WTC11 (cell line): ENCODE data around the gene NSL1. TPM values are rescaled to one million over a fixed set of nuclear protein-coding genes. Genes with fewer than 3 reads are reported as not detected.

Experiments used
- ATAC-seq: fragments of 200-7000 bp; cut with Tn5 transposase; 2 replicates; pipeline ENCODE4 v1.10.0; 2021; ENCODE audit warnings: mild to moderate bottlenecking, moderate library complexity
- CTCF ChIA-PET: fragments of 300-600 bp; sonication (Branson Sonifier 250); formaldehyde crosslinking; loops from one replicate; lab custom pipeline; 2021; ENCODE audit warnings: antibody characterized with exemption; lab: Charles Lee
- POLR2A ChIA-PET: fragments of 350-600 bp; sonication (Branson Sonifier 250); formaldehyde crosslinking; loops from one replicate; lab custom pipeline; 2021; ENCODE audit warnings: antibody characterized with exemption; lab: Charles Lee
- DNase-seq: peaks from one replicate; pipeline ENCODE4 v3.0.0; 2021; ENCODE audit warnings: low spot score
- H3K27ac Mint-ChIP-seq: 2 replicates; pipeline ENCODE4 v1.8.0; 2021; ENCODE audit warnings: mixed read lengths
- H3K27me3 Mint-ChIP-seq: 2 replicates; pipeline ENCODE4 v1.8.0; 2021; ENCODE audit warnings: low read depth, mild to moderate bottlenecking, moderate library complexity, mixed read lengths
- H3K36me3 Mint-ChIP-seq: 2 replicates; pipeline ENCODE4 v1.8.0; 2021; ENCODE audit warnings: mixed read lengths
- H3K4me1 Mint-ChIP-seq: 2 replicates; pipeline ENCODE4 v1.8.0; 2022; ENCODE audit warnings: mixed read lengths
- H3K4me3 Mint-ChIP-seq: 2 replicates; pipeline ENCODE4 v1.8.0; 2021; ENCODE audit warnings: mild to moderate bottlenecking, moderate library complexity, mixed read lengths
- H3K9me3 Mint-ChIP-seq: 2 replicates; pipeline ENCODE4 v1.8.0; 2021; ENCODE audit warnings: mixed read lengths
- ATF6 ChIP-seq: sonication (generic); formaldehyde crosslinking; IDR thresholded peaks from 2 replicates; pipeline ENCODE4 v1.8.1; 2023; ENCODE audit warnings: mild to moderate bottlenecking, missing genetic modification reagents
- CBFB ChIP-seq: sonication (generic); formaldehyde crosslinking; IDR thresholded peaks from 2 replicates; pipeline ENCODE4 v1.8.1; 2022; ENCODE audit warnings: mild to moderate bottlenecking, low read depth, missing genetic modification reagents
- CREM ChIP-seq: sonication (generic); formaldehyde crosslinking; IDR thresholded peaks from 2 replicates; pipeline ENCODE4 v1.8.1; 2022; ENCODE audit warnings: mild to moderate bottlenecking, missing genetic modification reagents, moderate library complexity
- E2F1 ChIP-seq: sonication (generic); formaldehyde crosslinking; IDR thresholded peaks from 2 replicates; pipeline ENCODE4 v1.8.0; 2022; ENCODE audit warnings: mild to moderate bottlenecking, missing genetic modification reagents
- E2F5 ChIP-seq: sonication (generic); formaldehyde crosslinking; IDR thresholded peaks from 2 replicates; pipeline ENCODE4 v1.8.1; 2022; ENCODE audit warnings: mild to moderate bottlenecking, moderate library complexity, missing genetic modification reagents
- ESRRA ChIP-seq: sonication (generic); formaldehyde crosslinking; IDR thresholded peaks from 2 replicates; pipeline ENCODE4 v1.8.1; 2022; ENCODE audit warnings: mild to moderate bottlenecking, missing genetic modification reagents, borderline replicate concordance
- FOXK1 ChIP-seq: sonication (generic); formaldehyde crosslinking; IDR thresholded peaks from 2 replicates; pipeline ENCODE4 v1.8.0; 2022; ENCODE audit warnings: mild to moderate bottlenecking, moderate library complexity, missing genetic modification reagents
- FOXP1 ChIP-seq: sonication (generic); formaldehyde crosslinking; IDR thresholded peaks from 2 replicates; pipeline ENCODE4 v1.8.0; 2022; ENCODE audit warnings: missing genetic modification reagents, mild to moderate bottlenecking, moderate library complexity, borderline replicate concordance
- HMGA2 ChIP-seq: fragments of 250-450 bp; sonication (Bioruptor Pico); IDR thresholded peaks from 2 replicates; pipeline ENCODE4 v1.4.0; 2021; ENCODE audit warnings: mild to moderate bottlenecking, moderate library complexity
- IRF2 ChIP-seq: sonication (generic); formaldehyde crosslinking; IDR thresholded peaks from 2 replicates; pipeline ENCODE4 v1.8.0; 2022; ENCODE audit warnings: low read depth, missing genetic modification reagents, borderline replicate concordance
- JUN ChIP-seq: sonication (generic); formaldehyde crosslinking; IDR thresholded peaks from 2 replicates; pipeline ENCODE4 v1.8.0; 2023; ENCODE audit warnings: mild to moderate bottlenecking, missing genetic modification reagents
- MYBL2 ChIP-seq: sonication (generic); formaldehyde crosslinking; IDR thresholded peaks from 2 replicates; pipeline ENCODE4 v1.8.1; 2023; ENCODE audit warnings: mild to moderate bottlenecking, moderate library complexity, missing genetic modification reagents
- NFE2L1 ChIP-seq: sonication (generic); formaldehyde crosslinking; IDR thresholded peaks from 2 replicates; pipeline ENCODE4 v1.8.1; 2023; ENCODE audit warnings: missing genetic modification reagents
- PREB ChIP-seq: sonication (generic); formaldehyde crosslinking; IDR thresholded peaks from 2 replicates; pipeline ENCODE4 v1.8.1; 2022; ENCODE audit warnings: mild to moderate bottlenecking, missing genetic modification reagents, moderate library complexity, borderline replicate concordance
- RELA ChIP-seq: sonication (generic); formaldehyde crosslinking; IDR thresholded peaks from 2 replicates; pipeline ENCODE4 v1.8.1; 2022; ENCODE audit warnings: missing genetic modification reagents, mild to moderate bottlenecking, borderline replicate concordance
- SMAD4 ChIP-seq: sonication (generic); formaldehyde crosslinking; IDR thresholded peaks from 2 replicates; pipeline ENCODE4 v1.8.0; 2022; ENCODE audit warnings: mild to moderate bottlenecking, missing genetic modification reagents
- TEAD4 ChIP-seq: sonication (generic); formaldehyde crosslinking; IDR thresholded peaks from 2 replicates; pipeline ENCODE4 v1.8.0; 2022; ENCODE audit warnings: mild to moderate bottlenecking, missing genetic modification reagents
- ZBTB21 ChIP-seq: sonication (generic); formaldehyde crosslinking; IDR thresholded peaks from 2 replicates; pipeline ENCODE4 v1.8.1; 2023; ENCODE audit warnings: mild to moderate bottlenecking, missing genetic modification reagents, borderline replicate concordance
- ZBTB43 ChIP-seq: sonication (generic); formaldehyde crosslinking; IDR thresholded peaks from 2 replicates; pipeline ENCODE4 v1.8.1; 2023; ENCODE audit warnings: mild to moderate bottlenecking, missing genetic modification reagents
- ZNF219 ChIP-seq: sonication (generic); formaldehyde crosslinking; IDR thresholded peaks from 2 replicates; pipeline ENCODE4 v1.8.0; 2023; ENCODE audit warnings: missing genetic modification reagents, mild to moderate bottlenecking, borderline replicate concordance
- ZNF425 ChIP-seq: fragments of 250-450 bp; sonication (Bioruptor Pico); conservative IDR thresholded peaks from 2 replicates; pipeline ENCODE4 v1.9.0; 2021; ENCODE audit warnings: mild to moderate bottlenecking
- total RNA-seq: library from RNA; stranded (reverse); gene quantifications from 3 replicates; pipeline ENCODE4 v1.2.3, GENCODE V29; 2021
- TF ChIP-seq, protein P1 (sequence below): sonication (generic); formaldehyde crosslinking; IDR thresholded peaks from 2 replicates; pipeline ENCODE4 v1.8.0; 2022; ENCODE audit warnings: mild to moderate bottlenecking, missing genetic modification reagents

The NSL1 gene
- total RNA-seq, 1 experiment from 2014 or later = 55.7 TPM

DNA sequence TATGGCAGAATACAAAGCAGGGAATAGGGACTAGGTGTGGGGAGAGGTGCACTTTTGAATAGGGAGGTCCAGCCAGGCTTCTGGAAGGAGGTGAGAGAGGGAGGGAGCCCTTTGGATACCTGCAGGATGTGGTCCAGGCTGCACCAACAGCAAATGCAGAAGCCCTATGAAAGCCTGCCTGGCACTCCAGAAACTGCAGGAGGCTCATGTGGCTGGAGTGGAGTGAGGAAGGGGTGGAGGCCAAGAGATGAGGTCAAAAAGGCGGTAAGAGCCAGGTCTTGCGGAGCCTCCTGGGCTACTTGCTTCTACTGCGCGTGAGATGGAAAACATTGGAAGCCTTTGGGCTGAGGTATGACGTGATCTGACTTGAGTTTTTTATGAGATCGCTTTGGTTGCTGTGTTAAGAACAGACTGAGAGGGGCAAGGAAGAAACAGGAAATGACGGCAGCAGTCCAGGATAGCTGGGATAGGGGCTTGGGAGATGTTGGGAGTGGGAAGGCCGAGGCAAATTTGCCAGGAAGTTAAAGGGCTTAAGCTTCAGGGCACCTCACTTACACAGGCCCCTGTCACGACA lies 87.5 kb downstream of the NSL1 start:
- Mint-ChIP-seq H3K27ac (no peak overlapping the region), H3K4me3 (no peak overlapping the region), H3K36me3 (no peaks in the 10 kb centered on the region), H3K4me1 (peaks cover 11% of the 10 kb centered on the region), H3K9me3 (no peaks in the 10 kb centered on the region), H3K27me3 (peaks cover 52% of the 10 kb centered on the region)
- TF ChIP-seq RELA = no peak
- TF ChIP-seq, protein P1, sequence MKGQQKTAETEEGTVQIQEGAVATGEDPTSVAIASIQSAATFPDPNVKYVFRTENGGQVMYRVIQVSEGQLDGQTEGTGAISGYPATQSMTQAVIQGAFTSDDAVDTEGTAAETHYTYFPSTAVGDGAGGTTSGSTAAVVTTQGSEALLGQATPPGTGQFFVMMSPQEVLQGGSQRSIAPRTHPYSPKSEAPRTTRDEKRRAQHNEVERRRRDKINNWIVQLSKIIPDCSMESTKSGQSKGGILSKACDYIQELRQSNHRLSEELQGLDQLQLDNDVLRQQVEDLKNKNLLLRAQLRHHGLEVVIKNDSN = no peak
- no peak for TF ChIP-seq ZNF425 (CRISPR knock-in tag)
- no peak for TF ChIP-seq ESRRA (CRISPR knock-in tag)
- TF ChIP-seq E2F1 (CRISPR knock-in tag) = no peak
- TF ChIP-seq NFE2L1 (CRISPR knock-in tag) = no peak
- TF ChIP-seq CBFB (CRISPR knock-in tag) = no peak
- TF ChIP-seq ZBTB21 = no peak
- TF ChIP-seq PREB (CRISPR knock-in tag) = no peak
- no peak for TF ChIP-seq IRF2 (CRISPR knock-in tag)
- no peak for TF ChIP-seq ZBTB43
- no peak for TF ChIP-seq FOXP1 (CRISPR knock-in tag)
- TF ChIP-seq E2F5 (CRISPR knock-in tag) = no peak
- no peak for TF ChIP-seq ZNF219
- TF ChIP-seq SMAD4 = no peak
- TF ChIP-seq FOXK1 (CRISPR knock-in tag) = no peak
- CTCF ChIA-PET = interaction anchor here (1.0 to 1.6 kb wide), 3 partner anchors 39 to 248 kb away, joined by 3 to 9 read pairs (median 4); no protein-coding TSS in a partner anchor
- ATAC-seq (no peak; the same call in 1 of the 2 replicates), DNase-seq (no peak)
- POLR2A ChIA-PET = interaction anchor here (1.2 kb wide), 1 partner anchor 96 kb away, joined by 4 read pairs; the partner anchor contains the start of gene ATF3

GRCh38 chr1:212702672-212703071 lies 88.9 kb downstream of the NSL1 start:
- Mint-ChIP-seq H3K4me1 (peaks cover 16% of the 10 kb centered on the region), H3K36me3 (no peaks in the 10 kb centered on the region), H3K4me3 (no peak overlapping the region), H3K27me3 (peaks cover 66% of the 10 kb centered on the region), H3K9me3 (no peaks in the 10 kb centered on the region), H3K27ac (no peak overlapping the region)
- ChIA-PET CTCF (no interaction called here), POLR2A (no interaction called here)
- no peak for ATAC-seq
- no peak for DNase-seq
- TF ChIP-seq ZBTB21 = no peak
- no peak for TF ChIP-seq HMGA2
- no peak for TF ChIP-seq IRF2 (CRISPR knock-in tag)
- no peak for TF ChIP-seq MYBL2
- no peak for TF ChIP-seq JUN
- no peak for TF ChIP-seq ATF6 (CRISPR knock-in tag)
- TF ChIP-seq ESRRA (CRISPR knock-in tag) = no peak
- no peak for TF ChIP-seq CREM (CRISPR knock-in tag)
- no peak for TF ChIP-seq TEAD4 (CRISPR knock-in tag)
